NCI-H1930 (cell line): ENCODE measurements around the gene ORMDL2.
A peak's percentile ranks its signal among the peaks of the same experiment; 100 is the strongest.
"Not testable (repeated sequence)": the region's sequence is repeated elsewhere in the genome, so short reads cannot be mapped to it uniquely, and the experiment has no call there.

ENCODE experiments used
- DNase-seq, 2 experiments: peaks; one replicate each; lab custom pipeline; 2025; lab: John Stamatoyannopoulos, UW

The ORMDL2 gene

GRCh38 chr12:55828357-55828756 is 10.5 kb downstream of the ORMDL2 start:
- no peak for DNase-seq

GRCh38 chr12:55829967-55830600 is 12.2 kb downstream of the ORMDL2 start:
- peak in 1 of 2 experiments; percentile 50 for DNase-seq

- DNase-seq, result peak; percentile 50 to 64
These were observed 13.0 kb downstream of the ORMDL2 start for GRCh38 chr12:55830601-55831446.

DNA sequence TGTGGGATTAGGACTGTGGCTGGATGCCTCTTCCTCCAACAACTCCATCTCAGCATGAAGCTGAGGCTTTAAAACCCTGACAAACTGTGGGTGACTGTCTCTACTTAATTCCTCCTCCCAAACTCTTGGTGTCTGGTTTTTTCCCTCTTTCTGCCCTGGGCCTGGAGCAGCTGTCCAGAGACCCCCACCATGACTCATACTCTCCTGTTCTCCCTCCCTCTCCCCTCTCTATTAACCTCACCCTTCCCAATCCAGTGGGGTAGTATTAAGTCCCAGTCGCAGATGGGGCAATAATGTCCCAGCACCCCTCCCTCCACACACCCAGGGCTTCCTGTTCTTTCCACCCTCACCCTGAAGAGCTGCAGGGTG is 13.6 kb downstream of the ORMDL2 start:
- no peak for DNase-seq

- no peak for DNase-seq
These were observed 15.2 kb downstream of the ORMDL2 start for GRCh38 chr12:55833056-55833455.

GRCh38 chr12:55834400-55834799 is 16.6 kb downstream of the ORMDL2 start:
- DNase-seq, result not testable (repeated sequence)

GRCh38 chr12:55838361-55838760 is 20.5 kb downstream of the ORMDL2 start:
- DNase-seq, result no peak

GRCh38 chr12:55839345-55840140 is 21.7 kb downstream of the ORMDL2 start:
- DNase-seq, result no peak

GRCh38 chr12:55840581-55841351 is 22.9 kb downstream of the ORMDL2 start:
- no peak for DNase-seq

GRCh38 chr12:55842681-55843429 is 25.0 kb downstream of the ORMDL2 start, which contains the start of gene MMP19:
TSS of gene MMP19 (minus strand) at chr12:55842936. CDS start at chr12:55842830, 106 bp downstream.
- DNase-seq, result no peak

- no peak for DNase-seq
These were observed 25.6 kb downstream of the ORMDL2 start for GRCh38 chr12:55843431-55843830.

DNA sequence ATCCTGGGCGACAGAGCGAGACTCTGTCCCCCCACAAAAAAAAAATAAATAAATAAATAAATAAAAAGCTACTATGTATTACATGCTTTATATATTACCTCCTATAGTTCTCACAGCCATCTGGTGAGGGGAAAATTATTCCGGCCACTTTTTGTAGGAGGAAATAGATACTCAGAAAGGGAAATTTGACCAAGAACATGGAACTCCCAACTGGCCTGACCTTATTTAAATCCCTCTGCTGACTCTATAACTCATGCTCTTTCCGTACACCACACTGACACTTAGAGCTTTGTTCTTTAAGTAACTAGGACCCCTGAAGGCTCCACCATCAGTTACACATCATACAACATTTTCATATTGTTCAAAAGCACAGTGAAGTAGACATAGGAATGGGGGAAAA is 27.1 kb downstream of the ORMDL2 start:
- no peak for DNase-seq

DNA sequence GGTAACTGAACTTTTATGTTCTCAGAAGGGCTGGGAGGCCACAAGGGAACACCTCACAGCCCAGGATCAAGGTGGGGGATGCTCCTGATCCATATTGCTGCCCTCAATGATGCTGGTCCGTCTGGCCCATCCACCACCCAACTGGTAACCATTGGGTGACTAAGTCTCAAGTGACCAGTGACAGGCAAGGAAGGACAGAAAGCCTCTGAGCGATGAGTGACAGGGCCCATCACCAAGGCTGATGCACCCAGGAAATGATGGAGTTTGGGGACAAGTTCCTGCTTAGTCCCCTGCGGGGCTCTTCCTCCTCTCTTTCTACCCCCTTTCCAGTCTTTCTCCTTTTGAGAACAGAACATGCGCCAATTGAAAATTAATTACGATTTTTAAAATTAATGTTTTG is 27.5 kb downstream of the ORMDL2 start:
- no peak for DNase-seq

GRCh38 chr12:55845785-55846496 is 28.1 kb downstream of the ORMDL2 start:
- DNase-seq, result no peak

- DNase-seq, result no peak
These were observed 29.2 kb downstream of the ORMDL2 start for GRCh38 chr12:55847033-55847432.

DNA sequence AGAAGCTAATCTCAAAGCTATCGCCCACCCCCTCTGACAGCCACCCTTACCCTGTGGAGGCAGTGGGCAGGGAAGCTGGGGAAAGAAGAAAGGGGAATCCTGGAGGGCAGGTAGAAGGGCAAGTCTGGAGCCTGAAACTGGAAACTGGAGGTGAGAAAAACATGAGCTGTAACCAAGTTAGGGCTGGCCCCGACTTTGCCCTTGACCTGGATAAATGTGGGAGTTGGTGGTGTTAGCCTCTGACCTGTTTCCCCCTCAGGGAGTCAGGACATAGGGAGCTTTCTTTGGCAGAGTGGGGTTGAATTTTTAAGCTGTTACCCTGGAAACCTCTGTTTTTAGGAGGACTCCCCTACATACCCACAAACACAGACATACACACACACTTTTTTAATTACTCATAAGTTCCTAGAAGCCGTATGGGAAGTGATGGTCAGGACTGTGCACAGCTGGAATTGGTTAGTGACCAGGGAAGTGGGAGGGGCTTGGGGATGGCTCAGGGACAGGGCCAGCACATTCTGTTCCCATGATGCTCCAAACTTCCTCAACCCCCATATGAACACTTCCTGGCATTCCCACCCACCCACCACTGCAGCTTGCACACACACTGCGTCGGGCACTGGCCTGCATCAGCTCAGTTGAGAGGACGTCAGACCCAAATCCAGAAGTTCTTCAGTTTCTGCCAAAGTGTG is 29.9 kb downstream of the ORMDL2 start:
- no peak for DNase-seq

GRCh38 chr12:55849616-55850343 is 31.9 kb downstream of the ORMDL2 start:
- DNase-seq, result no peak

DNA sequence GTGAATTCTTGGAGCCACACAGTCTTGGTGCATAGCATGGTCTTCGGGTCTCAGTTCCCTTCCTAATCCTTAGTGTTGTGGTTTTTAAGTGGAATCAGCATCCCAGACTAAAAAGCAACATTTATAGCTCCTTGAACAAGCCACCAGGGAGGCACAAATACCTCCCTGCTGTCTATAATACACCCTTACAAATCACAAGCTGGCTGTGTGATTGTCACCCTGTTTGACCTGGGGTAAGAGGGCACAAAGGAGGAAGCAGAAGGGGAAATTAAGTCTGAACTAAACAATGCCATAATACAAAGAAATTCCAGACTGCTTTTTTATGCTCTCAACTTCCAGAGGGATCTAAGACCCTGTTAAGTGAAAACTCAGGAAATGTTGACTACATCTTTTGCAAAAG is 32.6 kb downstream of the ORMDL2 start:
- no peak for DNase-seq

DNA sequence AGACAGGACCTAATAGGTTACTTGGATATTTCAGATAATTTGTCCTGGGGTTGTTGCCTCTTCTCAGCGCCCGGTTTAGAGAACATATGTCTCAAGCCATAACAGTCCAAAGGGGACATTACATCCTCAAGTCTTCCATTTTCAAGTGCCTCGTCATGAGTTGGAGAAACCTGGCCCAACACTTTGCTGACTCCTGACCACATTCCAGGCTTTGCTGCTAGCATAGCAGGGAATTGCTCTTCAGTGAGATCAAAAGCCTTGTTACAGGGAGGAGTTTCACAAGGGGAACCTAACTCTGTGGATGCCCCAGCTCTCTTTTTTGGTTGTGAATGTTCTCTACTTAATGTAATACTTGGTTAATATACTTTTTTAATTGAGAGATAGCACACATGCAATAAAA is 33.1 kb downstream of the ORMDL2 start:
- DNase-seq, result no peak
